Nephron (organoid): ENCODE results near the gene SINHCAF.
A peak's percentile ranks its signal among the peaks of the same experiment; 100 is the strongest.

ENCODE experiments used
- H3K27ac Mint-ChIP-seq, 3 experiments: 2 replicates each; pipeline ENCODE4 v1.8.0; 2020; ENCODE audit warnings: mixed read lengths in 3 of 3, mild to moderate bottlenecking in 2 of 3, moderate library complexity in 1 of 3
- H3K27me3 Mint-ChIP-seq: 2 replicates; pipeline ENCODE4 v1.8.0; 2021; ENCODE audit warnings: low read depth, mild to moderate bottlenecking, moderate library complexity, mixed read lengths
- H3K36me3 Mint-ChIP-seq: 2 replicates; pipeline ENCODE4 v1.8.0; 2020; ENCODE audit warnings: low read depth, mixed read lengths
- H3K4me1 Mint-ChIP-seq: 2 replicates; pipeline ENCODE4 v1.8.0; 2020; ENCODE audit warnings: mixed read lengths
- H3K4me3 Mint-ChIP-seq, 3 experiments: 2 replicates each; pipeline ENCODE4 v1.8.0; 2020; ENCODE audit warnings: mild to moderate bottlenecking in 3 of 3, mixed read lengths in 3 of 3, moderate library complexity in 2 of 3
- H3K9me3 Mint-ChIP-seq: 2 replicates; pipeline ENCODE4 v1.8.0; 2020; ENCODE audit warnings: mixed read lengths
- TF ChIP-seq, protein P1 (sequence below), 3 experiments: fragments of 200-600 bp; sonication (generic); IDR thresholded peaks; one replicate each; pipeline ENCODE4 v1.5.0; 2021; ENCODE audit warnings: antibody characterized with exemption in 3 of 3; ENCODE audit not compliant: unreplicated experiment in 3 of 3

Gene SINHCAF

GRCh38 chr12:31368666-31369361 is 42.9 kb upstream of the SINHCAF start:
- TF ChIP-seq, protein P1, sequence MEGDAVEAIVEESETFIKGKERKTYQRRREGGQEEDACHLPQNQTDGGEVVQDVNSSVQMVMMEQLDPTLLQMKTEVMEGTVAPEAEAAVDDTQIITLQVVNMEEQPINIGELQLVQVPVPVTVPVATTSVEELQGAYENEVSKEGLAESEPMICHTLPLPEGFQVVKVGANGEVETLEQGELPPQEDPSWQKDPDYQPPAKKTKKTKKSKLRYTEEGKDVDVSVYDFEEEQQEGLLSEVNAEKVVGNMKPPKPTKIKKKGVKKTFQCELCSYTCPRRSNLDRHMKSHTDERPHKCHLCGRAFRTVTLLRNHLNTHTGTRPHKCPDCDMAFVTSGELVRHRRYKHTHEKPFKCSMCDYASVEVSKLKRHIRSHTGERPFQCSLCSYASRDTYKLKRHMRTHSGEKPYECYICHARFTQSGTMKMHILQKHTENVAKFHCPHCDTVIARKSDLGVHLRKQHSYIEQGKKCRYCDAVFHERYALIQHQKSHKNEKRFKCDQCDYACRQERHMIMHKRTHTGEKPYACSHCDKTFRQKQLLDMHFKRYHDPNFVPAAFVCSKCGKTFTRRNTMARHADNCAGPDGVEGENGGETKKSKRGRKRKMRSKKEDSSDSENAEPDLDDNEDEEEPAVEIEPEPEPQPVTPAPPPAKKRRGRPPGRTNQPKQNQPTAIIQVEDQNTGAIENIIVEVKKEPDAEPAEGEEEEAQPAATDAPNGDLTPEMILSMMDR (IDR thresholded peaks at IDR 0.05; ENCODE audit: unreplicated experiment in 3 of 3), result no peak
- no peaks in the 10 kb centered on the region for H3K27me3 Mint-ChIP-seq
- H3K27ac Mint-ChIP-seq, result peak overlapping the region; percentile 94 to 98 (median 96)
- H3K9me3 Mint-ChIP-seq, result no peaks in the 10 kb centered on the region
- H3K36me3 Mint-ChIP-seq, result no peaks in the 10 kb centered on the region
- peak overlapping the region; percentile 2 to 78 (median 35) for H3K4me3 Mint-ChIP-seq
- H3K4me1 Mint-ChIP-seq, result peaks cover 29% of the 10 kb centered on the region

DNA sequence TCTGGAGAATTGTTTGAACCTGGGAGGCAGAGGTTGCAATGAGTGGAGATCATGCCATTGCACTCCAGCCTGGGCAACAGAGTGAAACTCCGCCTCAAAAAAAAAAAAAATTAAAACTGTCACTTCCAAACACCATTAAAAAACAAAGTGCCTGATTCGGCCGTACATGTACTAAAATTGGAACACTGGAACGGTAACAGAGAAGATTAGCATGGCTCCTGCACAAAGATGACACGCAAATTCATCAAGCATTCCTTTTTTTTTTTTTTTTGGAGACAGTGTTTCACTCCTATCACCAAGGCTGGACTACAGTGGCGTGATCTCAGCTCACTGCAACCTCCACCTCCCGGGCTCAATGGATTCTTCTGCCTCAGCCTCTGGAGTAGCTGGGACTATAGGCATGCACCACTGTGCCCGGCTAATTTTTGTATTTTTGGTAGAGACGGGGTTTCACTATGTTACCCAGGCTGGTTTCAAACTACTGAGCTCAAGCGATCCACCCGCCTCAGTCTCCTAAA is 40.2 kb upstream of the SINHCAF start:
- Mint-ChIP-seq H3K9me3 (no peaks in the 10 kb centered on the region), H3K36me3 (no peaks in the 10 kb centered on the region), H3K4me1 (peaks cover 41% of the 10 kb centered on the region), H3K4me3 (no peak overlapping the region), H3K27me3 (peaks cover 10% of the 10 kb centered on the region), H3K27ac (no peak overlapping the region)
- TF ChIP-seq, protein P1 (IDR thresholded peaks at IDR 0.05; ENCODE audit: unreplicated experiment in 3 of 3), result no peak

- H3K27ac Mint-ChIP-seq, result peak overlapping the region in 2 of 3 experiments; percentile 69 to 84
- H3K36me3 Mint-ChIP-seq, result no peaks in the 10 kb centered on the region
- peaks cover 18% of the 10 kb centered on the region for H3K4me1 Mint-ChIP-seq
- H3K27me3 Mint-ChIP-seq, result peaks cover 10% of the 10 kb centered on the region
- no peak overlapping the region for H3K4me3 Mint-ChIP-seq
- TF ChIP-seq, protein P1 (IDR thresholded peaks at IDR 0.05; ENCODE audit: unreplicated experiment in 3 of 3), result no peak
- no peaks in the 10 kb centered on the region for H3K9me3 Mint-ChIP-seq
These were observed 37.9 kb upstream of the SINHCAF start for GRCh38 chr12:31363831-31364230.

- TF ChIP-seq, protein P1 (IDR thresholded peaks at IDR 0.05; ENCODE audit: unreplicated experiment in 3 of 3), result no peak
- no peaks in the 10 kb centered on the region for H3K9me3 Mint-ChIP-seq
- no peaks in the 10 kb centered on the region for H3K36me3 Mint-ChIP-seq
- peaks cover 10% of the 10 kb centered on the region for H3K27me3 Mint-ChIP-seq
- peak overlapping the region; percentile 69 to 93 (median 84) for H3K27ac Mint-ChIP-seq
- H3K4me3 Mint-ChIP-seq, result no peak overlapping the region
- peaks cover 15% of the 10 kb centered on the region for H3K4me1 Mint-ChIP-seq
These were observed 37.5 kb upstream of the SINHCAF start for GRCh38 chr12:31363416-31363809.

DNA sequence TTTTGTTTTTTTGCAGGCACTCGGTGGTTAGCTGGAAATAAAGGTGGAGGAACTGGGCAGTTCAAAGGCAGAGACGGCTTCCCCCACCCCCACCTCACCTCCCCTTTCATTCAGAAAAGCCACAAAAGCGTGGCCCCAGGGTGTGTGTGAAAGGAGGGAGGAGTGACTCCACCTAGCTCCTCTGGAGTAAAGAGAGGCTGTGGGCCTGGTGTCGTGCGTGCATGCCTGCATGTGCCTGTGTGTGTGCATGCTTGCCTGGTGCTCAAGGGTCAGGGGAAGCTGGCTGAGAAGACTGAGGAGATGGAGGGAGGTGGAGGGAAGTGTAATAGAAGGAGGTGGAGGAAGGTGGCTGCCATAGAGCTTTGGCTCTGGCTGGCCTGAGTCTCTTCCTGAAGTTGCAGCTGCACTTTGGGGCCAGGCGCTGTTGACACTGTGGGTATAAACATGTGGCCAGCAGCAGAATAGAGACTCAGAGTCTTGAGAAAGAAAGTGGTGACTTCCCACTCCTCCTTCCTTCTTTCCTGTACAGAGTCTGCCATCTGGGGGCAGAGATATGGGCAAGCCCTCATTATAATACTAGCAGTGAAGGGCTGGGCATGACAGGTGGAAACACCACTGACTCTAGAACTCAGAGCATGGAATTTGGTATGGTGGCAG is 36.9 kb upstream of the SINHCAF start:
- TF ChIP-seq, protein P1 (IDR thresholded peaks at IDR 0.05; ENCODE audit: unreplicated experiment in 3 of 3), result no peak
- Mint-ChIP-seq H3K4me1 (peaks cover 15% of the 10 kb centered on the region), H3K36me3 (no peaks in the 10 kb centered on the region), H3K27ac (peak overlapping the region; percentile 69 to 93 (median 84)), H3K9me3 (no peaks in the 10 kb centered on the region), H3K4me3 (peak overlapping the region in 1 of 3 experiments; percentile 15), H3K27me3 (peaks cover 10% of the 10 kb centered on the region)
